Stimulated activated naive CD8-positive, alpha-beta T cell treated with anti-CD3 and anti-CD28 coated beads, Interleukin-15, amount 100 ng/mL, for 72 hours (primary cell): ENCODE data around the gene CD2AP.
"Not testable (repeated sequence)": the region's sequence is repeated elsewhere in the genome, so short reads cannot be mapped to it uniquely, and the experiment has no call there.

Experiments used
- ATAC-seq: fragments of 150-1000 bp; cut with Tn5 transposase; 2 replicates; pipeline ENCODE4 v1.10.0; 2021; ENCODE audit warnings: mild to moderate bottlenecking, moderate library complexity
- DNase-seq, 2 donors: peaks; one replicate each; pipeline ENCODE4 v3.0.0; 2021 to 2022
- H3K27ac Mint-ChIP-seq, 2 donors: one replicate each; pipeline ENCODE4 v1.8.0; 2022; ENCODE audit warnings: mild to moderate bottlenecking in 2 of 2, mixed read lengths in 2 of 2, moderate library complexity in 2 of 2
- H3K27me3 Mint-ChIP-seq: one replicate; pipeline ENCODE4 v1.8.0; 2022; ENCODE audit warnings: mixed read lengths
- H3K4me1 Mint-ChIP-seq: one replicate; pipeline ENCODE4 v1.8.0; 2022; ENCODE audit warnings: mild to moderate bottlenecking, mixed read lengths
- H3K4me3 Mint-ChIP-seq, 2 donors: one replicate each; pipeline ENCODE4 v1.8.0; 2022; ENCODE audit warnings: mild to moderate bottlenecking in 2 of 2, mixed read lengths in 2 of 2, moderate library complexity in 1 of 2
- H3K9me3 Mint-ChIP-seq, 2 donors: one replicate each; pipeline ENCODE4 v1.8.0; 2022; ENCODE audit warnings: mixed read lengths in 2 of 2

Gene CD2AP

GRCh38 chr6:47453372-47453936 lies 24.1 kb upstream of the CD2AP start:
- DNase-seq (no peak), ATAC-seq (no peak)
- H3K9me3 Mint-ChIP-seq: no peaks in the 10 kb centered on the region
- H3K27me3 Mint-ChIP-seq: no peaks in the 10 kb centered on the region
- H3K4me3 Mint-ChIP-seq: no peak overlapping the region
- H3K27ac Mint-ChIP-seq: no peak overlapping the region
- H3K4me1 Mint-ChIP-seq: no peaks in the 10 kb centered on the region

- Mint-ChIP-seq H3K9me3 (no peaks in the 10 kb centered on the region), H3K4me3 (no peak overlapping the region), H3K4me1 (no peaks in the 10 kb centered on the region), H3K27me3 (no peaks in the 10 kb centered on the region), H3K27ac (no peak overlapping the region)
- DNase-seq (no peak), ATAC-seq (no peak)
Observed at GRCh38 chr6:47454713-47455396, 22.7 kb upstream of the CD2AP start.

DNA sequence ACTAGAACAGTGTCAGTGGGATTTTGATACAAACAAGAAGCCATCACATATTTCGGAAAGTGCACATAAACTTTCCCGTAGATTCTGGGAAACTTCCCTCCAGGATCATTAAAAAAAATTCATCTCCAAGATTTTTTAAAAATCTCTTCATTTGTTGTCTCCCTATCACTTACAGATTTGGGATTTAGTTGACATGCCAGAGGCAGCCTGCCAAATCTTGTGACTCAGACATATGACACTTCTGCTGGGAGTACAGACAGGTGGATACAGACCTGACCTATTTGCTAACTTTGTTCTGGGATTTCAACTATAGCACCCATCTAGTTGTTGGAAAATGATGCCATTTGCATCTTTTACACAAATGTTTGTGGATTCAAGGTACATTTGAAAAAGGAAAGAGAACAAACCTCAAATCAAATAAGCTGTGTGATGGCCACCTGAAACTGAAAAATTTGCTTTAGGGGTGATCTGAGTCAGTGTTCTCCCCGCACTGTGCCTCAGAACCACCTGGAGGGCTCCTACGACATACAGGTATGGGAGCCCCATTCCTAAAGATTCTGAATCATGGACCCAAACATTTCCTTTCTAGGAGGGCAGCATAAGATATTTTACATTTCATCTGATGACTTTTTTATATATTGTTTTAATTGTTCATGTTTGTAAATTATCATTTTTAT lies 21.9 kb upstream of the CD2AP start:
- no peak overlapping the region for H3K27ac Mint-ChIP-seq
- DNase-seq (no peak), ATAC-seq (no peak)
- H3K4me1 Mint-ChIP-seq: no peaks in the 10 kb centered on the region
- H3K9me3 Mint-ChIP-seq: no peaks in the 10 kb centered on the region
- no peak overlapping the region for H3K4me3 Mint-ChIP-seq
- H3K27me3 Mint-ChIP-seq: no peaks in the 10 kb centered on the region

- no peaks in the 10 kb centered on the region for H3K27me3 Mint-ChIP-seq
- no peak for DNase-seq
- no peak for ATAC-seq
- no peaks in the 10 kb centered on the region for H3K4me1 Mint-ChIP-seq
- H3K9me3 Mint-ChIP-seq: no peaks in the 10 kb centered on the region
- no peak overlapping the region for H3K27ac Mint-ChIP-seq
- no peak overlapping the region for H3K4me3 Mint-ChIP-seq
Observed at GRCh38 chr6:47456536-47456975, 21.0 kb upstream of the CD2AP start.

GRCh38 chr6:47457370-47457769 lies 20.2 kb upstream of the CD2AP start:
- ATAC-seq (no peak), DNase-seq (no peak)
- H3K27ac Mint-ChIP-seq: no peak overlapping the region
- no peaks in the 10 kb centered on the region for H3K4me1 Mint-ChIP-seq
- H3K4me3 Mint-ChIP-seq: no peak overlapping the region
- no peaks in the 10 kb centered on the region for H3K9me3 Mint-ChIP-seq
- no peaks in the 10 kb centered on the region for H3K27me3 Mint-ChIP-seq

DNA sequence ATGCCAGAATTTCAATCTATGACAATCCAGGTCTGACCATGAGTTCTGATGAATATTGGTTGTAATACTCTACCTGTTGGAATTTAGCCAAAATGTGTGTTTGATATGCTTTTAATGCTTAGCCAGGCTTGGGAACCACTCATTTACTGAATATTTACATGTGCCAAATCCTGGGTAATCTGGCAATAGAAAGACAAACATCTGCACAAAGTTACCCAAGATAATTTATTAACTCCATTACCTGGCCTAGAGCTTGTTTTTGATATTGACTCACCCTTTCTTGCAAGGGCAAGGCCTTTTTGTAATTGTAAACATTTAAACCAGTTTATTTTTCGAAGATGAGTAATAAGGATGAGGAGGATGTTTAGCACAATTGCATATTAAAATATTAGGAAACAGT lies 13.5 kb upstream of the CD2AP start:
- Mint-ChIP-seq H3K4me1 (no peaks in the 10 kb centered on the region), H3K4me3 (no peak overlapping the region), H3K27ac (no peak overlapping the region), H3K9me3 (no peaks in the 10 kb centered on the region), H3K27me3 (no peaks in the 10 kb centered on the region)
- ATAC-seq (no peak), DNase-seq (no peak)

DNA sequence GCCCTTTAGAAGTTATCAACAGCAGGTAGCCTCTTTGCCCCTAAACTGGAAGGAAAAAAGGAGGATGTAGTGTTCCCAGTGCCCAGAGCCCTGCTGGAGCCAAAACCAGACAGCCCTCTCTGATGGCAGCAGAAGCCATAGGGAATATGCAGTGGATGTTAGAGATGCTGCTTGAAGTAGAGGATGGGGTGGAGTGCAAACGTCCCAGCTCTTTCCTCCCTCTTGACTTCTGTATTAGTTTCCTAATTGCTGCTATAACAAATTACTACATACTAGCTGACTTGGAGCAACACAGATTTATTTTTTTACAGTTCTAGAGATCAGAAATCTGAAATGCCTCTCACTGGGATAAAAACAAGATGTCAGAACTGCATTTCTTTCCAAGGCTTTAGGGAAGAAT lies 12.5 kb upstream of the CD2AP start:
- no peak overlapping the region for H3K27ac Mint-ChIP-seq
- DNase-seq (no peak), ATAC-seq (no peak)
- H3K27me3 Mint-ChIP-seq: peaks cover 6% of the 10 kb centered on the region
- no peak overlapping the region for H3K4me3 Mint-ChIP-seq
- no peaks in the 10 kb centered on the region for H3K4me1 Mint-ChIP-seq
- no peaks in the 10 kb centered on the region for H3K9me3 Mint-ChIP-seq

DNA sequence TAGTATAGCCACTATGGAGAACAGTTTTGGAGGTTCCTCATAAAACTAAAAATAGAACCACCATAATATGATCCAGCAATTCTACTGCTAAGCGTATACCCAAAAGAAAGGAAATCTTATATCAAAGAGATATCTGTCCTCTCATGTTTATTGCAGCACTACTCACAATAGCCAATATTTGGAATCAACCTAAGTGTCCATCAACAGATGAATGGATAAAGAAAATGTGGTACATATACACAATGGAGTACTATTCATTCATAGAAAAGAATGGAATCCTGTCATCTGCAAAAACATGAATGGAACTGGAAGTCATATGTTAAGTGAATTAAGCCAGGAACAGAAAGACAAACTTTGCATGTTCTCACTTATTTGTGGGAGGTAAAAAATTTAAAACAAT lies 5.7 kb upstream of the CD2AP start:
- Mint-ChIP-seq H3K9me3 (no peaks in the 10 kb centered on the region), H3K27me3 (peaks cover 9% of the 10 kb centered on the region), H3K4me1 (peaks cover 12% of the 10 kb centered on the region), H3K27ac (no peak overlapping the region), H3K4me3 (no peak overlapping the region)
- DNase-seq (no peak), ATAC-seq (no peak)

DNA sequence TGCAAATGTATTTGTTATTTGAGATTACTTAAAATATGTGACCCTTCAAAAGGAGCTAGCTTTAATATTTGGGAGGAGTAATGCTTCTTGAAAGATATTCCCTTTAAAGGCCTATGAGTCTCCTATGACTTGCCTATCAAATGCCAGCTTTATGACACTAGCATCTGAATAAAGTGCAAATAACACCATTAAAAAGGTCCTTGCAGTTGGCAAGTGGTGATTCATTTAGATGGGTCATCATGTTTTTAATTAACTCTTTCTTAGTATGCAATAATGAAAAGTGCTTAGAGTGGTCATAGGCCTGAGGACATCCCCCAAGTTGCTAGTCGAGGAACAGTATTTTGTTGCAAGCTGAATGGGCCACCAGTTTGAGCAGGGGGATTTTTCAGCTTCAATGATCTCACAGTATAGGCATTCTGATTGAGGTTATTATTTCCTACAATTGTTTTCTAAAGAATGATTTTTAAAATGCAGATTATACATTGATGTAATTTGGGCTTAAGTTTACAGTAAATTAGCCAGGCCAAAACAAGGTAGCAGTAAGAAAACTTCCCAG lies 3.7 kb upstream of the CD2AP start:
- DNase-seq: no peak
- Mint-ChIP-seq H3K27me3 (peaks cover 9% of the 10 kb centered on the region), H3K9me3 (no peaks in the 10 kb centered on the region), H3K4me1 (peaks cover 17% of the 10 kb centered on the region), H3K27ac (no peak overlapping the region), H3K4me3 (no peak overlapping the region)
- ATAC-seq: no peak

- no peaks in the 10 kb centered on the region for H3K27me3 Mint-ChIP-seq
- peaks cover 30% of the 10 kb centered on the region for H3K4me1 Mint-ChIP-seq
- ATAC-seq: no peak
- H3K4me3 Mint-ChIP-seq: no peak overlapping the region
- DNase-seq: no peak
- no peaks in the 10 kb centered on the region for H3K9me3 Mint-ChIP-seq
- H3K27ac Mint-ChIP-seq: no peak overlapping the region
Observed at GRCh38 chr6:47475319-47475816, 2.2 kb upstream of the CD2AP start.

DNA sequence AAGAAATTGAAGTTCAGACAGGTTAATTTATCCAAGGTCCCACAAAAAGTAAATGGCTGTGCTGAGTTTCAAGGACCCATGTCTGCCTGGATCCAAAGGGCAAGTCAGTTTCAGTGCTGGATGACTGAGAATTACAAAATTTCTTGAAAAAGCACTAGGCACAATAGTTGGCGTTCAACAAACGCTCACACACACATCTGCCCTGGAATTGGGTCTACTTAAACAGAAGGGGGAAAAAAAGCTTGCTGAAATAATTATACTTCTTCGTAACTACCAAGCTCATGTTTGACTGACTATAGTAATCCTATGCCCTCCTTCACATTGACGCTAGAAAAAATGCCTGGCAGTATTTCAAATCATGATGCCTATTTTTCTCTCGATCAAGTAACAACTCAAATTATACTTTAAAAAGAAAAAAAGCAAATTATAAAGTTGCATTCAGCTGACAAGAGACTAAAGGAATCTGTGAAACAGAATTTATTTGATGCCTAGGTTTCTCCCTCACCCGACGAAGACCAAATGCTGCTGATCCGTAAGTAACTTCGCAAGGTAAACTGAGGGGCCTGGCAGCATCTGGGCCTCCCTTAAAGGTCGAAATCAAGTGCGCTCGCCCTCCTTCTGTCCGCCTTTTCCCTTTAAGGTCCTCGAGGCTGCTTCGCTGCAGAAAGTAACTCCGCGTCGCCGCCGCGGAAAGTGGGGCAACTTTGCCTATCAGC lies 650 bp upstream of the CD2AP start:
- Mint-ChIP-seq H3K9me3 (no peaks in the 10 kb centered on the region), H3K4me1 (peaks cover 46% of the 10 kb centered on the region), H3K27ac (peak overlapping the region; percentile 89 to 99), H3K4me3 (peak overlapping the region; percentile 94 to 100), H3K27me3 (no peaks in the 10 kb centered on the region)
- ATAC-seq (no peak), DNase-seq (no peak)

- H3K4me3 Mint-ChIP-seq: peak overlapping the region; percentile 94 to 100
- no peak for DNase-seq
- no peaks in the 10 kb centered on the region for H3K27me3 Mint-ChIP-seq
- ATAC-seq: peak; percentile 58
- H3K9me3 Mint-ChIP-seq: no peaks in the 10 kb centered on the region
- H3K27ac Mint-ChIP-seq: peak overlapping the region; percentile 89 to 99
- peaks cover 56% of the 10 kb centered on the region for H3K4me1 Mint-ChIP-seq
Observed at GRCh38 chr6:47478233-47479139, 897 bp downstream of the CD2AP start.

- Mint-ChIP-seq H3K9me3 (no peaks in the 10 kb centered on the region), H3K27me3 (no peaks in the 10 kb centered on the region), H3K27ac (peak overlapping the region; percentile 89 to 99), H3K4me1 (peaks cover 62% of the 10 kb centered on the region), H3K4me3 (peak overlapping the region; percentile 94 to 100)
- no peak for DNase-seq
- no peak for ATAC-seq
Observed at GRCh38 chr6:47479140-47479508, 1.5 kb downstream of the CD2AP start.

- peaks cover 70% of the 10 kb centered on the region for H3K4me1 Mint-ChIP-seq
- ATAC-seq (no peak), DNase-seq (no peak)
- H3K4me3 Mint-ChIP-seq: peak overlapping the region; percentile 94 to 100
- no peak overlapping the region for H3K27ac Mint-ChIP-seq
- no peaks in the 10 kb centered on the region for H3K27me3 Mint-ChIP-seq
- no peaks in the 10 kb centered on the region for H3K9me3 Mint-ChIP-seq
Observed at GRCh38 chr6:47479874-47480273, 2.3 kb downstream of the CD2AP start.

DNA sequence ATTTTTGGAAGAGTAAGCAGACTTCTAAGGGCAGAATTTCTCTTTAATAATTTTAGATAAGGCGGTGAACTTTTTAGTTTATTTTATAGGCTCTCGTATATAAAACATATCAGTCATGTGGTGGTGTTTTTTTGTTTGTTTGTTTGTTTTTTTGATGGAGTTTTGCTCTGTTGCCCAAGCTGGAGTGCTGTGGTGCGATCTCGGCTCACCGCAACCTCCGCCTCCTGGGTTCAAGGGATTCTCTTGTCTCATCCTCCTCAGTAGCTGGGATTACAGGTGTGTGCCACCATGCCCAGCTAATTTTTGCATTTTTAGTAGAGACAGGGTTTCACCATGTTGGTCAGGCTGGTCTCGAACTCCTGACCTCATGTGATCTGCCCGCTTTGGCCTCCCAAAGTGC lies 3.6 kb downstream of the CD2AP start:
- H3K4me1 Mint-ChIP-seq: peaks cover 73% of the 10 kb centered on the region
- DNase-seq, H3K9me3 Mint-ChIP-seq, H3K27ac Mint-ChIP-seq, H3K27me3 Mint-ChIP-seq, ATAC-seq: not testable (repeated sequence)
- H3K4me3 Mint-ChIP-seq: peak overlapping the region in 1 of 2 donors; percentile 10
